ENCODE results near the gene ARHGAP10.

DNA sequence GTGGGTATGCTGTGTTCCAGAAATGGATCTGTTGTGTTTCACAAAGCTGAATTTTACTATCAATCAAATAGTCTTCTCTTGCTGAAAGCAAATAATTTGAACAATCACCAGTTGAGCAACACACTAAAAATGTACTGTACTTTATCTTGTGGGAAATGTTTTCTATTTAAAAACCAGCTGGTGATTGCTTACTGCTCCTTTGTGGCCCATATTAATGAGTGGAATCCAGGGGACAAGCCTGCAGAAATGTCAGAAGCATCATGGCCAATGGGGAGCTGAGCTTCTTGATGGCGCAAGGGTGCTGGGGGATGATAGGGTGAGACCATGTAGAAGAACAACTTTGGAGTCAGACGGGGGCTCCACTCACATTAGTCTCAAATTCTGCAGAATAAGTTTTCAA, 346.2 kb downstream of the ARHGAP10 start:
- TF ChIP-seq CTCF (IDR thresholded peaks at IDR 0.05), result no peak
- no peak for TF ChIP-seq EZH2 (IDR thresholded peaks at IDR 0.05; ENCODE audit: borderline replicate concordance, insufficient read depth, low read depth, low read length, poor library complexity, severe bottlenecking)

Measured in B cell (primary cell).